Duodenal mucosa (tissue), 2 donors: Measurements from ENCODE around the gene PLXNA4.

Experiments
- H3K27ac ChIP-seq: one replicate; pipeline ENCODE4 v1.7.0; 2013; ENCODE audit warnings: low read depth, low read length
- H3K27me3 ChIP-seq, 2 donors: one replicate each; pipeline ENCODE4 v1.7.0; 2013; ENCODE audit warnings: low read length in 2 of 2, control low read depth in 1 of 2; ENCODE audit not compliant: insufficient read depth in 2 of 2, control insufficient read depth in 1 of 2
- H3K36me3 ChIP-seq, 2 donors: one replicate each; pipeline ENCODE4 v1.7.0; 2013; ENCODE audit warnings: low read length in 2 of 2, control low read depth in 1 of 2; ENCODE audit not compliant: insufficient read depth in 2 of 2, control insufficient read depth in 1 of 2
- H3K4me1 ChIP-seq, 2 donors: one replicate each; pipeline ENCODE4 v1.7.0; 2013; ENCODE audit warnings: low read length in 2 of 2, control low read depth in 1 of 2; ENCODE audit not compliant: insufficient read depth in 2 of 2, control insufficient read depth in 1 of 2
- H3K4me3 ChIP-seq, 2 donors: one replicate each; pipeline ENCODE4 v1.7.0; 2013; ENCODE audit warnings: low read length in 2 of 2, low read depth in 1 of 2
- H3K9ac ChIP-seq, 2 donors: one replicate each; pipeline ENCODE4 v1.7.0; 2013; ENCODE audit warnings: low read length in 2 of 2, low read depth in 1 of 2
- H3K9me3 ChIP-seq, 2 donors: one replicate each; pipeline ENCODE4 v1.7.0; 2013; ENCODE audit warnings: low read length in 2 of 2, control low read depth in 1 of 2; ENCODE audit not compliant: control insufficient read depth in 1 of 2

Gene PLXNA4

DNA sequence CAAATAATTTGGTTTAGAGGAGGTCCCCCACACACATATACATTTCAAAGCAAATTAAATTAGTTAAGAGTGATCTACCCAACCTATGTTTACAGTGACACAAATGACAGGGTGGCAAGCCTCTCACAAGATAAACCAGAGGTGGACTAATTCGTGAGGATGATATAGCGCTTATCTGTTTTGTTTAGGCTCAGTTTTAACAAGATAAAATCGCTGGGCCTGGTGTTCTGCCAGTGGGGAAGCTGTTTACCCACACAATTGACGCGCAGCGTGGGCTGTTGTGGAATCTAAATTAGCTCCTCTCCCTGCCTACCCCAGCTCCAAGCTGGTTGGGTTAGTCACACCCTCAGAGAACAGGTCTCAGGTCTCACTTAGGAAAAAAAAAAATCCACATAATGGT lies 16.7 kb upstream of the PLXNA4 start:
- H3K4me3 ChIP-seq = no peak overlapping the region
- H3K27me3 ChIP-seq = peaks cover 0 to 3% of the 10 kb centered on the region in 2 donors
- H3K4me1 ChIP-seq = no peaks in the 10 kb centered on the region
- no peak overlapping the region for H3K9ac ChIP-seq
- no peaks in the 10 kb centered on the region for H3K36me3 ChIP-seq
- H3K27ac ChIP-seq = no peak overlapping the region
- no peaks in the 10 kb centered on the region for H3K9me3 ChIP-seq

- no peaks in the 10 kb centered on the region for H3K36me3 ChIP-seq
- H3K4me1 ChIP-seq = no peaks in the 10 kb centered on the region
- no peak overlapping the region for H3K4me3 ChIP-seq
- H3K9ac ChIP-seq = no peak overlapping the region
- peaks cover 0 to 3% of the 10 kb centered on the region in 2 donors for H3K27me3 ChIP-seq
- no peaks in the 10 kb centered on the region for H3K9me3 ChIP-seq
- no peak overlapping the region for H3K27ac ChIP-seq
These were observed 16.1 kb upstream of the PLXNA4 start for GRCh38 chr7:132592231-132592920.

- peaks cover 0 to 3% of the 10 kb centered on the region in 2 donors for H3K27me3 ChIP-seq
- no peaks in the 10 kb centered on the region for H3K9me3 ChIP-seq
- no peak overlapping the region for H3K4me3 ChIP-seq
- no peak overlapping the region for H3K9ac ChIP-seq
- H3K27ac ChIP-seq = no peak overlapping the region
- no peaks in the 10 kb centered on the region for H3K4me1 ChIP-seq
- H3K36me3 ChIP-seq = no peaks in the 10 kb centered on the region
These were observed 13.9 kb upstream of the PLXNA4 start for GRCh38 chr7:132590162-132590561.

GRCh38 chr7:132588596-132588995 lies 12.3 kb upstream of the PLXNA4 start:
- no peak overlapping the region for H3K27ac ChIP-seq
- H3K36me3 ChIP-seq = no peaks in the 10 kb centered on the region
- H3K4me3 ChIP-seq = no peak overlapping the region
- H3K9ac ChIP-seq = no peak overlapping the region
- H3K9me3 ChIP-seq = no peaks in the 10 kb centered on the region
- peaks cover 0 to 3% of the 10 kb centered on the region in 2 donors for H3K27me3 ChIP-seq
- H3K4me1 ChIP-seq = no peaks in the 10 kb centered on the region

DNA sequence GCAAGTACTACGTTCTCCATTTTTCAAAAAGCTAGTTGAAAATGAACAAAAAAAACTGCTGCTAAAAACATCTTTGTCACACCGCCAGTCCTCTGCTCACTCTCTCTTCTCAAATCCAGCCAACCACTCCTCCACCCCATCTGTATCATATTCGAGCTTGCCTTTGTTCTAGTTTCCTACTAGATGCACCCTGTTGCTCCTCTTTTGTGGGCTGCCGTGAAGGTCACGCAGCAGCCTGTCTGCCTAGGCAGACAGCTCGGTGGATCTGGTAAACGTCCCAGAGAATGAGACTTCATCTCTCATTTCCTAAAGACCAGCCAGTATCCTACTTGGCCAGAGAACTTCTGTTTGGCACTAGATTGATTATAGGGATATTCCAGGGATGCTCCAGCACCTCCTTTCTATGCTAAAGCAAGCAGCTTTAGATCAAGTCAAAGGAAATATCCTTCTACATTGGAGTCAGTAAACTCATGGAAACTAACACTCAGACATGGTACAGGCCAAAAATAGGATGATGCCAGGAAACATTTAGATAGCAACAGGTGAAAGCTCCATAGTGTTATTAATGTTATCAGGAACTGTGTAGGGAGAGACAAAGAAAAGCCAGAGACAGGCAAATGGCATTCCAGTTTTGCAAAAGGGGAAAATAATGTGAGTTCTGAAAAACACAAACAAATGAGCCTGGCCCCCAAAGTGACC lies 8.7 kb upstream of the PLXNA4 start:
- Histone ChIP-seq H3K4me3 (no peak overlapping the region), H3K27me3 (peaks cover 0 to 3% of the 10 kb centered on the region in 2 donors), H3K9ac (no peak overlapping the region), H3K9me3 (no peaks in the 10 kb centered on the region), H3K4me1 (no peaks in the 10 kb centered on the region), H3K27ac (no peak overlapping the region), H3K36me3 (no peaks in the 10 kb centered on the region)

DNA sequence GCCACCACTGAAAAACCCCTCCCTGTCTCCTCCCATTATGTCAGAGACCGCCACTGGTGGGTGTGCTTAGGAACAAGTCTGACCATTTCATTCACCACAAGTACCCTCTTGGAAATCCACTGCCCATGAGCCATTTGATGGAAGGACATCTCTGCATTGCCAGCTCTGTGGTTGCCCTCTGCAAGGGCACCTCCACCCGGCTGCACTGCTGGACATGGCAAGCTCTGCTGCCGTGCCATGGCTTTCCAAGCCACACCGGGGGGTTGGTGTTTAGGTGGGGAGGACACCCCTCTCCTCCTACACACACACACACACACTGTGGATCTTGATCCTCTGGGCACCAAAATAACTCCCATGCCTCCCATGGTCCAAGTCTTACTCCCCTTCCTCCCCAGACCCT lies 5.2 kb upstream of the PLXNA4 start:
- Histone ChIP-seq H3K27ac (no peak overlapping the region), H3K27me3 (peaks cover 16 to 21% of the 10 kb centered on the region in 2 donors), H3K9me3 (no peaks in the 10 kb centered on the region)

GRCh38 chr7:132580717-132581285 lies 4.5 kb upstream of the PLXNA4 start:
- peaks cover 0 to 7% of the 10 kb centered on the region in 2 donors for H3K4me1 ChIP-seq
- no peak overlapping the region for H3K4me3 ChIP-seq
- H3K27ac ChIP-seq = no peak overlapping the region
- H3K36me3 ChIP-seq = no peaks in the 10 kb centered on the region
- H3K9me3 ChIP-seq = no peaks in the 10 kb centered on the region
- peaks cover 18 to 27% of the 10 kb centered on the region in 2 donors for H3K27me3 ChIP-seq
- H3K9ac ChIP-seq = no peak overlapping the region

More for the DNA sequence above, 5.2 kb upstream of the PLXNA4 start:
- Histone ChIP-seq H3K9ac (no peak overlapping the region), H3K4me1 (peaks cover 0 to under 1% of the 10 kb centered on the region in 2 donors), H3K36me3 (no peaks in the 10 kb centered on the region), H3K4me3 (no peak overlapping the region)

DNA sequence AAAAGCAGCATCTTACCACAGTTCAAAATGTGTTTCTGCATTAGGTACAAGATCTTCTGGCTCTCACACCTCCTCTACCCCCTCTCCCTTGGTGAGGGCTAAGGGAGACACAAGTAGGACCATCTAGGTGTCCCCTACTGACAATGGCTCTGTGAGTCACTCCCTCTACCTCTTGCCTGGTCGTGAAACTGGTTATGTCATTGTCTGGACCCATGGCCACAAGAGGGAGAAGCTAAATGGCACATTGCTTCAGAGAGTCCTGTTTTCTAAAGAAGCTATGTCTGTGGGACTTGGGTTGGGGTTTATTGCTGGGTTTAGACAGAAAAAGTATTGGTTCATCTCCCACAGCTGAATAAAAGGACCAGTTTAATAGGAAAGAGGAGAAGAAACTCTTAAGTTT lies 4.0 kb upstream of the PLXNA4 start:
- no peak overlapping the region for H3K9ac ChIP-seq
- H3K9me3 ChIP-seq = no peaks in the 10 kb centered on the region
- H3K36me3 ChIP-seq = no peaks in the 10 kb centered on the region
- H3K27me3 ChIP-seq = peaks cover 23 to 32% of the 10 kb centered on the region in 2 donors
- H3K4me1 ChIP-seq = peaks cover 2 to 10% of the 10 kb centered on the region in 2 donors
- no peak overlapping the region for H3K27ac ChIP-seq
- H3K4me3 ChIP-seq = no peak overlapping the region

- Histone ChIP-seq H3K9me3 (no peaks in the 10 kb centered on the region), H3K9ac (no peak overlapping the region), H3K4me1 (peaks cover 4 to 13% of the 10 kb centered on the region in 2 donors), H3K27ac (no peak overlapping the region), H3K27me3 (peaks cover 32 to 41% of the 10 kb centered on the region in 2 donors), H3K36me3 (no peaks in the 10 kb centered on the region), H3K4me3 (no peak overlapping the region)
These were observed 3.1 kb upstream of the PLXNA4 start for GRCh38 chr7:132579260-132579899.

- H3K27ac ChIP-seq = no peak overlapping the region
- H3K4me3 ChIP-seq = no peak overlapping the region
- no peaks in the 10 kb centered on the region for H3K36me3 ChIP-seq
- H3K4me1 ChIP-seq = peaks cover 4 to 13% of the 10 kb centered on the region in 2 donors
- no peak overlapping the region for H3K9ac ChIP-seq
- H3K27me3 ChIP-seq = peaks cover 38 to 47% of the 10 kb centered on the region in 2 donors
- no peaks in the 10 kb centered on the region for H3K9me3 ChIP-seq
These were observed 2.6 kb upstream of the PLXNA4 start for GRCh38 chr7:132578826-132579225.
